Central memory CD4-positive, alpha-beta T cell (primary cell): Measurements from ENCODE around the gene MPV17L.
"Not testable (repeated sequence)": the region's sequence is repeated elsewhere in the genome, so short reads cannot be mapped to it uniquely, and the experiment has no call there.

ENCODE experiments used
- DNase-seq: peaks from one replicate; pipeline ENCODE4 v3.0.0; 2022

MPV17L gene

DNA sequence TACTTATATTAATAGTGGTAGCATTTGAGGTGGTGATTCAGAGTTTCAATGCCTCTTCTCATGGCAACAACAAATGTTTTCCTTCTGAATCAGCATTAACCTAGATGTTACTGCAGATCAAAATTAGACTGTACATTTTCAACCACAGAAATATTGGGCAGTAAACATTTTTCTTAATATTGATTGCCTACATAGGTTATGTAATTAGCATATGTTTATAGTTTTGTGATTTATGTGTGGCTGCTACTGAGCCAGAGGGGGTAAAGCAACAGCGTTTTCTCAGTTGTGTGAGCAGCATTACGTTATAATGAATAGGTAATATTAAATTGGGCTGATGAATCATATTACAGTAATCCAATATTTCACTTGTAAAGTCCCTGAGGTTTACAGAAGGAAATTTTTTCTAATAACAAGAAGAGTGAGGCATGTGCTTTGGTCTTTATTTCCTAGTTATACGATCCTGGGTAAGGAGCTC lies 20.0 kb downstream of the MPV17L start:
- no peak for DNase-seq

DNA sequence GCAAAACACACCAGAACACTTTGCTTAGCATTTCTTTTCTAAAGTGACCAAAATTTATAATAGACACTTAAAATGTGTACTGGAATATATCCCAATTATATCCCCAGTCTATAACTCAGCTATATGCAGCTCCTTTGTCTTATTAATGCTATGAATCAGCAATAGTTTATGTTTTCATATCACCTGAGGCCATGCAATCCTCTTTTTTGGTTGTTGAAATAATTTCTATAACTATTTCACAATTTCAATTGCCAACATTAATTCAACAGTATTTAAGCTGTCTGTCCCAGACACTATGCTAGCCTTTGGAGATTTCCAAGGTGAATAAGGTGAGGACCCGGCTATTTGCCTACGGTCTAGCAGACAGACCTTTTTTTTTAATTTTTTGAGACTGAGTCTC lies 21.6 kb downstream of the MPV17L start:
- no peak for DNase-seq

DNA sequence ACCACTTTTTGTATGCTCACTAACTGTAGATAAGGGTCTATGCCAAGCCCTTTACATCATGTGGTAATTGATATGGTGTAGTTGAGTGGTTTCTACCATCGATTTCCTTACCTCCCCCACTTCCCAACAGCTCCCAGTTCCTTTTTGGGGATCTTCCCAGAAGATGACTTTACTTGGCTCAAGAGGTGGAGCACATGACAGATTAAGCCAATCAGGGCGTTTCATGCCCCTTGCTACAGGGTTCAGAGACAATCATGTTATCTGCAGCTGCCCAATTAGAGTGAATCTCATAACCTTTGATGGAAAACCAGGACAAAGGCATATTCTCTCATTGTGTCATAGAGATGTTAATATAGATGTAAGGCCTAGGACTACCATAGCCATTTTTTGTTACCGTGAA lies 22.7 kb downstream of the MPV17L start:
- DNase-seq = no peak

DNA sequence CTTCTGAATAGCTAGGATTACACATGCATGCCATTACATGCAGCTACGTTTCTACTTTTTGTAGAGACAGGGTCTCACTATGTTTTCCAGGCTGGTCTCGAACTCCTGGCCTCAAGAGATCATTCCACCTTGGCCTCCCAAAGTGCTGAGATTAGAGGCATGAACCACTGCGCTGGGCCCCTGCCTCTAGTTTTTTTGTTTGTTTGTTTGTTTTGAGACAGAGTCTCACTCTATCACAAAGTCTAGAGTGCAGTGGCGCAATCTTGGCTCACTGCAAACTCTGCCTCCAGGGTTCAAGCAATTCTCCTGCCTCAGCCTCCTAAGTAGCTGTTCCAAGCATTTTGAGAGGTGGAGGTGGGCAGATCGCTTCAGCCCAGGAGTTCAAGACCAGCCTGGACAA lies 26.1 kb downstream of the MPV17L start:
- DNase-seq = not testable (repeated sequence)

DNA sequence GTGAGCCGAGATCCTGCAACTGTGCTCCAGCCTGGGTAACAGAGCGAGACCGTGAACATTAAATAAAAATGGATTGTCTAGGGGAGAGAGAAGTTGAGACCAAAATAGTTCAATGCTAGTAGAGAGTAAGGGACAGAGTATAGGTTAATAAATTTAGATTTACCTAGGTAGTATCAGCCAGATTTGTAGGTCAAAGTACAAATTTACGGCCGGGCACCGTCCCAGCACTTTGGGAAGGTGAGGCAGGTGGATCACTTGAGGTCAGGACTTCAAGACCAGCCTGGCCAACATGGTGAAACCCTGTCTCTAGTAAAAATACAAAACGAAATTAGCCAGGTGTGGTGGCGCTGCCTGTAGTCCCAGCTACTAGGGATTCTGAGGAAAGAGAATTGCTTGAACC lies 26.7 kb downstream of the MPV17L start:
- DNase-seq = no peak

DNA sequence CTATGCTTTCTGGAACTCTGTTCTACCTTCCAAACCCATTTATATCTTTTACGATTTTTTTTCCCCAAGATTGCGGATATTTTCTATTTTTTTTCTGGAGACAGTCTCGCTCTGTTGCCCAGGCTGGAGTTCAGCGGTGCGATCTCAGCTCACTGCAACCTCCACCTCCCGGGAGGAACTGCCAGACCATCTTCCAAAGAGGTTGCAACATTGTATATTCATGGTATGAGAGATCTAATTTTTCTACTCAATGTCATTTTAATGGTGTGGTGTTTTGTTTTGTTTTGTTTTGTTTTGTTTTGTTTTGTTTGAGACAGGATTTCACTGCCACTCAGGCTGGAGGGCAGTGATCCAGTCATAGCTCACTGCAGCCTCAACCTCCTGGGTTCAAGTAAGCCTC lies 30.3 kb downstream of the MPV17L start:
- no peak for DNase-seq

DNA sequence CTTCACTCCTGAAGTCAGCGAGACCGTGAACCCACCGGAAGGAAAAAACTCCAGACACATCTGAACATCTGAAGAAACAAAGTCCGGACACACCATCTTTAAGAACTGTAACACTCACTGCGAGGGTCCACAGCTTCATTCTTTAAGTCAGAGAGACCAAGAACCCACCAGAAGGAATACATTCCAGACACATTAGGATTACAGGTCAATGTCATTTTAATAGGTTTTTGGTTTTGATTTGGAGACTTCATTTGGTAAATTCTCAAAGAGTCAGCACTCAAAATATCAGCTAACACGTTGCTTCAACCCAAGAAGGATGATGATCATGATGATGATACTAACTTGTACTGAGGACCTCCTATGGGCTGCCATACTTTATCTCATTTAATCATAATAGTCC lies 31.2 kb downstream of the MPV17L start:
- no peak for DNase-seq

DNA sequence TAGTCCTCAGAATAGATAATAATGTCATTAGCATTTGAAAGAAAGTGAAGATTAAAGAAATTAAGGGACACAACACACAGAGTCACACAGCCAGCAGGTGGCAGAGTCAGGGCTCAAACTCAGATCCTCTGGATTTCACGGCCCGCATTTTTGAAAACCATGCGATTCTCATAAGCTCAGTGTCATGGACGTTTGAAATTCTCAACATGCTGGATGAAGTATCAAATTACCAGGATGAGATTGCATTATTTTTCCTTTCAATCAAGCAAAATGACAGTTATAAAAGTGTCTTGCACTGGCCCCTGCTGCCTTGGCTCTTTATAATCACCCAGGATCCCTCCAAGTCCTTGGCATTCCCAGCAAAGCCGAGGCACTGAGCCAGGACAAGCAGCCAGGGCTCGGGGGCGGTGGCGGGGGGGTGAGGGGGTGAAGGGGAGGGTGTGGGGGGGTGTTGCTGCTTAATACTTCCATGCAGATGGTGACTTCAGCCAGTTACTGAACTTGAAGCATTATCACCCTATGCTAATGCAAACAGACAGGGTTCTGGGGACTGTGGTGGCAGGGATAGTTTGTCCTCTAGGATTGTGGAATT lies 32.2 kb downstream of the MPV17L start:
- peak; percentile 26 for DNase-seq

DNA sequence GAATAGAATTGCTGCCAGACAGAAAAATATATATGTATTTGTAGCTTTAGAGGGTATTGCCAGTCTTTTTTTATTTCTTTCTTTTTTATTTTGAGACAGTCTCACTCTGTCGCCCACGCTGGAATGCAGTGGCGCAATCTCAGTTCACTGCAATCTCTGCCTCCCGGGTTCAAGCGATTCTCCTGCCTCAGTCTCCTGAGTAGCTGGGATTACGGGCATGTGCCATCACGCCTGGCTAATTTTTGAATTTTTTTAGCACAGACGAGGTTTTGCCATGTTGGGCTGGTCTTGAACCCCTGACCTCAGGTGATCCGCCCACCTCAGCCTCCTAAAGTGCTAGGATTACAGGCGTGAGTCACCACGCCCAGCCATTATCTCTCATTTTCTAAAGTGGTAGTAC lies 35.3 kb downstream of the MPV17L start:
- DNase-seq = not testable (repeated sequence)

DNA sequence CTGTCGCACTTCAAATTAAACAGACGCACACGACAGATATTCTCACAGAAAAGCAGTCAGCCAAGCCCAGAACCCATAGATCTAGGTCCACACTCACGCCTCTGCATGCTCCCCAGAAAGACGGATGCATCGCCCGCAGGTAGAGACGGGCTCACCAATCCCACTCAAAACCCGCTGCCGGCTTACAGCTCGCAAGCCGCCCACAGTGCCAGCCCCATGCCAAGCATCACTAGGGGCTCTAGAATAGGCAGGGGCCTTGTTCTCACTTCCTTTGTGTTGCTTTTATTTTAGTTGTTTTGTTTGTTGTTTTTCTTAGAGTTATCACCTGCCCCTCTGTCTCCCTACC lies 38.5 kb downstream of the MPV17L start:
- no peak for DNase-seq

DNA sequence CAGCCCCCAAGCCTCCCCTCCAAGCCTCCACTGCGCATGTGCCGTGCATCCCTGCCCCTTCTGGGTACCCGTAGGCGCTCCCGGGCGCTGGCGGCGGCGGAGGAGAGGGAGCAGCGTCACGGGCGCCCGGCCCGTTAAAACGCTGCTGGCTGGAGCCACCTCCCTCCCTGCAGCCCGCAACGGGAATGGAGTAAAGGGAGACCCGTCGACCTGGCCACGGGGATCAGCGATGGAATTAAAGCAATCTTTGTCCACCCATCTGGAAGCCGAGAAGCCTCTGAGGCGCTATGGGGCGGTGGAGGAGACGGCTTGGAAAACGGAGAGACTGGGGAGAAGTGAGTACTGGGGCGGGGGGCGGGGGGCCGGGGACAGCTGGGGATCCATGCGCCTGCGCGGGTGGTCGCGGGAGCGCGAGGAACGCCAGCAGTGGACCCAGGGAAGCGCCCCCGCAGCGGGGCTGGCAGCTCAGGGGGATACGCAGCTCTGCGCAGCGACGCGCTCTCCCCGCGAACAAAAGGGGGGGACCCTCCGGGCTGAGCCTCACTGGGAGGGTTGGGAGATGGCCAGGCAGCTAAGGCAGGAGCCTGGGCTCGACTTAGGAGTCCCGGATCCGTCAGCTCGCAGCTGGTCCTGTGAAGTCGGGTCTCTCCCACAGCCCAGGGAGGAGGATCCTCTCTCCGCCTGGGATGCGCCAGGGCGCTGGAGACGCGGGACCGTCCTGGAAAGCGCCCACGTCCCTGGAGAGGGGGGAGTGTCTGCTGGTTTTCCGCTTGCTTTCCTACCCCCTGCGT lies 39.1 kb downstream of the MPV17L start, which contains the start of gene BMERB1:
Gene BMERB1 (plus strand): TSS at position 164 of the 791 bp plus-strand sequence. CDS start 66 bp downstream, at position 230.
- DNase-seq = peak; percentile 1

DNA sequence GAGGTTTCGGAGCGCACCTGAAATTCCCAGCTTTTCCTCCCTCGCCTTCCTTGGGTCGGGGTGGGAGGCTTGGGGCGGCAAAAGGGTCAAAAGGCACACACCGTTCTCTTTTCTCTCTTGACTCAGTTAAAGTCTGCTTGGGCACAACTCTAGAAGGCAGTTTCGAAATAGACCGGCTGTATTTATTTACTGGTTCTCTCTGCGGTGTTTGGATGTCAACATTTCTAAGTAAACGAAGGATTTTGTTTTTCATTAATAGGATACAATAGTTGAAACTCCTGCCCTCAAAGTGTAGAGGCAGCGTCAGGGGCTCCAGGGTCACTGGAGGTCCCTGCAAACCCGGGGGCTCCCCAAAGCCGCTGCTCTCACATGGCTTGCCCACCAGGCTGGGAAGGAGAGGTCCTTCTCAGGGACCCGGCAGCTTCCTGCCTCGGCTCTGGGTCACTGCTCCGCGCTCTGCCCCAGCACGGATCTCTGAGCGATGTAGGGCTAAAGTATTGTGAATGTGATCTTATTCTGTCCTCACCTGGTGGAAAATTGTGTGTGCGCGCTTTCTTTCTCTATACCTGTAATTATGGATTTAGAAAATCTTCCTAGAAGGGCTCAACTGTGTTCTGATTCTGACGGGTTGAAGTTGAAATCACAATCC lies 39.8 kb downstream of the MPV17L start:
- no peak for DNase-seq

DNA sequence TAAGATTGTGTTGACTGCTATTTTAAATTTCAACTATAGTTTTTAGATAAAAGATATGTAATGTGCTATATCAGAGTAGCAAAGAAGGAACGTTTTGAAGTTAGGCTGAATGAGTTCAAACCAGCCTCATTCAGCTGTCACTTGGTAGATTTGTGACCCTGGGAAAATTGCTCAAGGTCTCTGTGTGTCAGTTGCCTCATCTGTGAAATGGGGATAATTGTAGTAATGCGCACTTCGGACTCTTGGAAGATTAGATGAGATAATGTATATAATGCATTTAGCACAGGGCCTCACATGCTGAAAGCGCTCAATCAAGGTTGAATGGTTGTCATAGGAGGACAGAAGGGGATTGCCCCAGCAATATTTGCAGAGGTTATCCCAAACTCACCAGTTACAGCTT lies 43.5 kb downstream of the MPV17L start:
- no peak for DNase-seq

DNA sequence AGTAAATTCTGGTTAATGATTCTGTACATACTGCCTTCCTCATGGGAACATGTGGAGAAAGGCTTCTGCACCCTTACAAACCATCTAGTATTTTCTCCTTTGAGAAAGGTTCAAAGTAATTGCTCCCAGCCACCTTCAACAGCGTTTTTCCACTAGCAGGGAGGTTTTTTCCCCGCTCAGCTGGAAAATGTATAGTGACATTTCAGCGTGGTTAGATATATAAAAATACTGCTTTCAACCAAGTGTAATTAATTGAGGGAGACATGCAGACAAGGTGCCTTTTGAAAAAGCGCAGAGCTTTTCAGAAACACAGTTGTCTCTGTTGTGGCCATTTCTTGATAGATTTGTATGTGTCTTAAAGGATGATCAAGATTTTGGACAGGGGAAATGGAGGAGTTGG lies 44.0 kb downstream of the MPV17L start:
- no peak for DNase-seq

DNA sequence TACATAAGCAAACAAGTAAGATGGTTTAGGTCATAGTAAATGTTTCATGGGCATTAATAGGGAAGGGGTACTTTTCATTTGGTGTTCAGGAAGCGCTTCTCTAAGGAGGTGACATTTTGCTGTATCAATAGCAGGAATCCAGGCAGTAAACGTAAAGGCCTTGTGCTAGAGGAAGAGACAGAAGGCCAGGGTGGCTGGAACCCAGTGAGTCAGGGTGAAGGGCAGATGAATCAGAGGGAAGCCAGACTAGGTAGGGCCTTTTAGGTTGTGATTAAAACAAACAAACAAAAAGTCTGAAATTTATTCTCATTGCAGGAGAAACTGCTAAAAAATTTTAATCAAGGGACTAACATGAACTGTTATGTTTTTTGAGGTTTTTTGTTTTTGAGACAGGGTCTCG lies 45.3 kb downstream of the MPV17L start:
- DNase-seq = no peak

DNA sequence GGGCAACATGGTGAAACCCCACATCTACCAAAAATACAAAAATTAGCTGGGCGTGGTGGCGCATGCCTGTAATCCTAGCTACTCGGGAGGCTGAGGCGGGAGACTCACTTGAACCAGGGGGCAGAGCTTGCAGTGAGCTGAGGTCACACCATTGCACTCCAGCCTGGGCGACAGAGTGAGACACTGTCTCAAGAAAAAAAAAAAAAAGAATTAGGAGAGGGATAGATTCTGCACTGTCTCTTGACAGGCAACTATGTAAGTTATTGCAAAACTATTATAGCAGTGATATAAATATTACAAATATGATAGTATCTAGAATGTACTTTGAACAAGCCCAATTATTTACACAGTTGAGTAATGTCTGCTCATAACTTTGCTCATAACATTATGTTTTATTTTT lies 46.6 kb downstream of the MPV17L start:
- not testable (repeated sequence) for DNase-seq

DNA sequence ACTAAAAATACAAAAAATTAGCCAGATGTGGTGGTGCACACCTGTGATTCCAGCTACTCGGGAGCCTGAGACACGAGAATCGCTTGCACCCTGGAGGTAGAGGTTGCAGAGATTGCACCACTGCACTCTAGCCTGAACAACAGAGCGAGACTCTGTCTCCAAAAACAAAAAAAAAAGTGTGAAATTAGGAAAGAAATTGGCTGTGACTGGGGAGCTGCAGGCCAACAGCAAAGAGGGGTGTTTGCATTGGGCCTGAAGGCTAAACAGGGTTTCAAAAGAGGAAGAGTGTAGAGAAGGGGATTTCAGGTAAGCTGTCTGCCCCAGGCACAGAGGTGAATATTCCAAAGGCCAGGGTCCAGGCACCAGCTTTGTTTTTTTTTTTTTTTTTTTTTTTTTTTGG lies 48.2 kb downstream of the MPV17L start:
- no peak for DNase-seq

DNA sequence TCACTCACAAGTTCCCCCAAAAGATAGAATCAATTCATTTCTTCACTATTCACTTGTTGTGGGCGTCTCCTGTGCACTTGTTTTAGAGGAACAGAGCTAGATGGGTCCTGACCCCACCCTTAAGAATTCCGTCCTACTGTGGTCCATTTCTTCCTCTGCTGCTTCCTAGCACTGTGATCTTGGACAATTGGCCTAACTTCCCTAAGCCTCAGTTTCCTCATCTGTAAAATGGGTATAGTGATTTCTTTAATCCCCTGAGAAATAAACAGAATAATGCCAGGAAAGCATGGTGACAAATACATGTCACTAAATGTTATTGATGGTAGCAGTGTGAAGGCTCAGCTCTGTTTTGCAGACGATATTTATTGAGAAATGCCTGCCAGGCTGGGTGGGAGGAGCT lies 48.7 kb downstream of the MPV17L start:
- DNase-seq = no peak

DNA sequence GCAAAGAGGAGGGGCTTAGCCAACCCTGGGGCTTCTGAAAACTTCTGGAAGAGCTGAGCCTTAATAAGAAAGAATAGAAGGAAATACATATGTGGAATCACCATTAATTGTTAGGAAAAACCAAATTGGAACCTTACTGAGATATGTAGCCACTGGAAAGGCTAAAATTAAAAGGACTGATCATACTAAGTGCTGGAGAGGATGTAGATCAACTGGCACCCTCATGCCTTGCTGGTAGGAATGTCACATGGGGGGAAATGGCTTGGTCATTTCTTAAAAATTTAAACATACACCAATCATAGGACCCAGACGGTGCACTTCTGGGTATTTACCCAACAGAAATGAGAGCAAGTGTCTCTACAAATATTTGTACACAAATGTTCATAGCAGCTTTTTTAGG lies 49.9 kb downstream of the MPV17L start:
- no peak for DNase-seq

DNA sequence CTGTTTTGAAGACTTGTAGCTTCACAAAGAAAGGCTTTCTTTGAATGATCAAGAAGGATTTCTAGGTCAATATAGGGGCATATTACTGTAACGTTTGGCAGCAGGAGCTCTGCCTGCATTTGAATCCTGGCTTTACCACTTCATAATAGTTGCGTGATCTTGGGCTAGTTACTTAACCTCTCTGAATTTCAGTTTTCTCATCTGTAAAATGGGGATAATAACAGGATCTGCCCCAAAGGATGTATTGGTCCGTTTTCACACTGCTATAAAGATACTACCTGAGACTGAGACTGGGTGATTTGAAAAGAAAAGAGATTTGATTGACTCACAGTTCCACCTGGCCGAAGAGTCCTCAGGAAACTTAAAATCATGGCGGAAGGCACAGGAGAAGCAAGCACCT lies 51.3 kb downstream of the MPV17L start:
- no peak for DNase-seq

DNA sequence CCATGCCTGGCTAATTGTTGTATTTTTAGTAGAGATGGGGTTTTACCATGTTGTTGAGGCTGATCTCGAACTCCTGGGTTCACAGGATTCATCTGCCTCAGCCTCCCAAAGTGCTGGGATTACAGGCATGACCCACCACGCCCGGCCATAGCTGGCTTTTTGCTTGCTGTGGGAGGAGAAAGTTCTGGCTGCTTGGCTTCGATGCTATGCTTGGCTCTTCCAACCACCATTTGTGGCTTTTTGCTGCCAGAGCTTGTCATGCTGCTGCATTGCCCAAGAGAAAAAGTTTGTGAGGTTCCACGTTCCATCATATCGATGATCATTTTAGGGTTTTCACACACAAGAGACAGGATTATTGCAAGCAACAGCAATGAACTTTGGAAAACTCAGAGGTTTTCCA lies 55.1 kb downstream of the MPV17L start:
- DNase-seq = no peak

DNA sequence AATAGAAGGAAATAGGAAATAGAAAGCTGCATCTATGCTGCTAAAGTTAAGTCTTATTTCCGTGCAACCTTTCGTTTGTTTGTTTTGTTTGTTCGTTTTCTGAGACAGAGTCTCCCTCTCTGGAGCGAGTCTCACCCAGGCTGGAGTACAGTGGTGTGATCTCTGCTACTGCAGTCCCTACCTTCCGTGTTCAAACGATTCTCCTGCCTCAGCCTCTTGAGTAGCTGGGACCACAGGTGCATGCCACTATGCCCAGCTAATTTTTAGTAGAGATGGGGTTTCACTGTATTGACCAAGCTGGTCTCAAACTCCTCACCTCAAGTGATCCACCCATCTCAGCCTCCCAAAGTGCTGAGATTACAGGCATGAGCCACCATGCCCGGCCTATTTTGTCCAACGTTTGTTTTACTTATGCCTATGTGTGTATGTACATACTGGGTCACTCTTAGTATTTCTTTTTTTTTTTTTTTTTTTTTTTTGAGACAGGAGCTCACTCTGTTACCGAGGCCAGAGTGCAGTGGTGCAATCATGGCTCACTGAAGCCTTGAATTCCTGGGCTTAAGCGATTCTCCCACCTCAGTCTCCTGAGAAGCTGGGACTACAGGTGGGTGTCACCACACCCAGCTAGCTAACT lies 55.7 kb downstream of the MPV17L start:
- DNase-seq = no peak

DNA sequence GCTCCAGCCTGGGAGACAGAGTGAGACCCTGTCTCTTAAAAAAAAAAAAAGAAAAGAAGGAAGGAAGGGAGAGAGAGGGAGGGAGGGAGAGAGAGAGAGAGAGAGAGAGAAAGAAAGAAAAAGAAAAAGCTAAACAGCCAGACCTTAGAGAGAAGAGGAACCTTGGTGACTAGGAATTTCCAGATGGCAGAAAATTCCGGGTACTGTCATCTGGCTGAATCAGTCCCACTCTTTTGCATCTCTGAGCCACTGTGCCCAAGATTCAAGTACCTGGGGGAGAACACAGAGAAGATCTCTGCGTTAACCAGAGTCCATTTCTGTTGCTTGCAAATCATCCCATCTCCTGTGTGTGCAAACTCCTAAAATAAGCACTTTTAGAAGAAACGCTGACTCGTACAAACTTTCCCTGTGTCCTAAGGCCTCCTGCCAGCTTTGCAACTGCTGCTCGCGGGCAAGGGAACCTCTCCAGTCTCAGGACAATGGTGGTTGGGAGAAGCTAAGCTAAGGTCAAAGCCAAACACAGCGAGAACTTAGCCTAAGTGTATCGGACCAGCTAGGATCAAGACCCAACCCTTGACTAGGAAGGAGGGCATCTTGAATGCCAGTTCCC lies 56.8 kb downstream of the MPV17L start:
- no peak for DNase-seq
